ENCODE data around the gene ST3GAL3.
A peak's percentile ranks its signal among the peaks of the same experiment; 100 is the strongest.

Gene ST3GAL3

DNA sequence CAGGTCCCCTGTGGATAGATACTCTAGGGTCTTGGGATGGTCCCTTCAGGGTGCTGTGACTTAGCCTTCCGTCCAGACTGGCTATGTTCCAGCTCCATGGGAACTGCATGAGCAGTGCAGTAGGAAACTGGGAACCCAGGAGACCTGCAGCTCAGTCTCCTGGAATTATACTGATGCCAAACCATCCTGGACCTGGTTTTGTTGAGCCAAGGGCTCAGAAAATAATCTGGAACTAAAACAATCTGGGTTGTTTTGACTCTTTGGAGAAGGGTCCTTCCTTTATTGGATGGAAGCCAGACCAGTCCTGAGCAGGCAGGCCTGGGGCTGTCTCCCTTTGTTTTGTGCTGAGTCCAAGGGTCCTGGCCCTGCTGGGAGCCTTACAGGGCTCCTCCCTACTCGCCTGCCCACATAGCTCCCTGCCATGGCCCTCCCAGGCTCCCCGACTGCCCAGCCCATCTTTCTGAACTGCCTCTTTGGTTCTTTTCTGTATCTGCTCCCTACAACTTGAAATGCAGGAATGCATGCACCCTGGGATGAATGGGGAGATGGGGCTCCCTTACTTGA is 240.6 kb downstream of the ST3GAL3 start:
- DNase-seq, result no peak

DNA sequence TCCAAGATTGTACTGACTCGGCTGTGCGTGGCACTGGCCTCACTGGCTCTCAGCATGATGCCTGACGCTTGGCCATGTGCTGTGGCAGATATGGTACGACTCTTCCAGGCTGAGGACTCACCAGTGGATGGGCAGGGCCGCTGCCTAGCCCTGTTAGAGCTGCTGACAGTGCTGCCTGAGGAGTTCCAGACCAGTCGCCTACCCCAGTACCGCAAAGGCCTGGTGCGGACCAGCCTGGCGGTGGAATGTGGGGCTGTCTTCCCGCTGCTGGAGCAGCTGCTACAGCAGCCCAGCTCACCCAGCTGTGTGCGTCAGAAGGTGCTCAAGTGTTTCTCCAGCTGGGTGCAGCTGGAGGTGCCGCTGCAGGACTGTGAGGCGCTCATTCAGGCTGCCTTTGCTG is 242.3 kb downstream of the ST3GAL3 start:
- no peak for DNase-seq

DNA sequence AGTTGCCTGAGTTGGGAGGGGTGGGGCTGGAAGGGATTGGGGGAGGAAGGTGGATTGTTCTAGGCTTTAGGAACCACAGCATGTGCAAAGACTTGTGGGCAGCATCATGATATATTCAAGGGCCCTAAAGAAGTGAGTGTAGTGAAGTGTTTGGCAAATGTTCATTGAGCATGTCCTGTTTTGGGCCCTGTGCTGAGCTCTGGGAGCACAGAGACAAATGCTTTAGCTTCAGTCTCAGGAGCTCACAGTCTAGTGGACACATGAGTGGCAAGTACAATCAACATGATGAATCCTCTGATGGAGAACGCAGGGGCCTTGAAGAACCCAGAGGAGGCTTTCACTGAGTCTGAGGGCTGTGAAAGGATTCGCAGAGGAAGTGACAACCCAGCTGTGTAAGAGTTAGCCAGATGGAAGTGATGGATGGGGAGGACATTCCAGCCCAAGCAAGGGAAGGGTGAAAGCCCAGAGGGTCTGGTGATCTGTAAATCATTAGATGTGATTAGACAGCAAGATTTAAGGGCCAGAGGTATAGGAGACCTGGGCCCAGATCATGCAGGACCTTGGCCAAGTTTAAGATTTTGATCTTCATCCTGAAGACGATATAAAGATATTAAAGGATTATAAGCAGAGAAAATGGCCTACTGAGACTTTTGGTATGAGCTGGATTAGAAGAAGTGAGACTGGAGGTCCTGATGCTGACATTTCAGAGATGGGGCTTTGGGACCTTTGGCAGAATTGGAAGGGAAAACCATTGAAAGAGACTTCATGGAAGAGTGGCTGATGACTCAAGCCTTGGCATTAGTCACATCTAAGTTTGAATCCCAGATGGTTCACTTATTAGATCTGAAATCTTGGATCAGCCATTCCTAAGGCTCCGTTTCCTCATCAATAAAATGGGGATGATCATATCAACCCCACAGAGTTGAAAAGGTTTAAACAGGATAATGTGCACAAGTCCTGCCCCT is 244.0 kb downstream of the ST3GAL3 start:
- no peak for DNase-seq

GRCh38 chr1:43952731-43953346 is 245.5 kb downstream of the ST3GAL3 start:
- DNase-seq, result peak; percentile 100

DNA sequence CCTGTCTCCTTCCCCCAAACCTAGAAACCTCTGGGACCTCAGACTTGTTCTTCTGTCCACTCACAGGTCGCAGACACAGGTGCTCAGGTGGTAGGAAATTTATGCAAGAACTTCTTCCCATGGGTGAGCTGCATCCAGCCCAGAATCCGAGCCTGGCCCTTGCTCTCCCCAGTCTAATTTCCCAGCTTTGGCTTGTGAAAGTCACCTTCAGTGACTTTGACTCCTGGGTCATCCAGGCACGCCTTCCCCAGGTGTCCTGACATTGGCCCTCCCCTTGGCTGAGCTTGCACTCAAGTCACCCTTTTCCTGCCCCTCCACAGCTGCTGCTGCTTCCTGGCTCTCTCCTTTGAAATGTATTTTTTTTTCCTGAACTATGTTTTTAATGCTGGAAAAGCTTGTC is 246.0 kb downstream of the ST3GAL3 start:
- DNase-seq, result peak; percentile 36

DNA sequence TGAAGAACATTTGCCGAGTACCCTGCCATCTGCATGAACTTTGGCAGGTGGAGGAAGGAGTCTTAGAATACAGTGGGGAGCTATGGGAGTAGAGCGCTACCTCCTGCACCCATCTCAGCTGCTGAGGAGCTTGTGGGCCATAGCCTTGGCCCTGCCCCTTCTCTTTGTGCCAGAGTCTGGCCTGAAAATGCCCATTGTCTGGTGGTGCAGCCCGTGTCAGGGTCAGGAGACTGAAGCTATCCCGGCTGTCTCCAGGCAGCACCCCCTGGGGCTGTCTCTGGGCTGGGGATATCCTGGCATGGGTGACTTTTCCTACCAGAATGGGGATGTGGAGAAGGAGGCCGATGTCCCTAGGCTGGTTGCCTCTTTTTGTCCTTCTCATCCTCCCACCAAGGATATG is 246.7 kb downstream of the ST3GAL3 start:
- DNase-seq, result no peak

DNA sequence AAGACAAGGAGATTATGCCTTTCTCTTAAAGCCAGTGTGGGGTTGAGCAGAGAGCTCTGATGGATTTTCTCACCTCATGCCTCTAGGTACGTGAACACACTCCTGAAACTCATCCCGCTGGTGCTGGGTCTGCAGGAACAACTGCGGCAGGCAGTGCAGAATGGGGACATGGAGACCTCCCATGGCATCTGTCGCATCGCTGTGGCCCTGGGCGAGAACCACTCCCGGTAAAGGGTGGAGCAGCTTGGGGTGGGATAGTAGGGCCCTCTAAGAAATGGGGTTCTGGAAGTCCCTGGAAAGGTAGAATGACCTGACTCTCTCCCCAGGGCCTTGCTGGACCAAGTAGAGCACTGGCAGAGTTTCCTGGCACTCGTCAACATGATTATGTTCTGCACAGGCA is 248.9 kb downstream of the ST3GAL3 start:
- DNase-seq, result no peak

DNA sequence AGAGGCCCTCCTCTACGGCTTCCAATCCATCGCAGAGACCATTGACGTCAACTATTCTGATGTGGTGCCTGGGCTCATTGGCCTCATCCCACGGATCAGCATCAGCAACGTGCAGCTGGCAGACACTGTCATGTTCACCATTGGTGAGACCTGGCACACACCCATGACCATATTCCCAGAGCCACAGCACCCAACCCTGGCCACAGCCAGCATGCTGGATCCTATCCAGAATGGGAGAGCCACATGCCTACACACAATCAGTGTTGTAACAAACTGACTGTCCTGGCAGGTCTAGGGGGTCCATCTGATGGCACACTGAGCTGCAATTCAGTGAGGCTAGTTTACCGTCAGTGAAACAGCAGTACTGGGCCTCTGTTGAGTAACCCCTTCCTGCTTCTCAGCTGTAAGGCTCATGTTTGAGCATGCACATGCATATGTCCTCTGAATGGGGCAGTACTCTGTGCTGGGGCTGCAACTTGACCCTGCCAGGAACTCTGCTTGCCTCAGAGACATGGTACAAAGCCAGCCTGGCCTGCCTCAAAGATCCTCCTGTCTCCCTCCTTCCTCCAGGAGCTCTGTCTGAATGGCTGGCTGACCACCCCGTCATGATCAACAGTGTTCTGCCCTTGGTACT is 250.2 kb downstream of the ST3GAL3 start:
- no peak for DNase-seq

- DNase-seq, result no peak
Observed at GRCh38 chr1:43958351-43959255, 251.3 kb downstream of the ST3GAL3 start.

DNA sequence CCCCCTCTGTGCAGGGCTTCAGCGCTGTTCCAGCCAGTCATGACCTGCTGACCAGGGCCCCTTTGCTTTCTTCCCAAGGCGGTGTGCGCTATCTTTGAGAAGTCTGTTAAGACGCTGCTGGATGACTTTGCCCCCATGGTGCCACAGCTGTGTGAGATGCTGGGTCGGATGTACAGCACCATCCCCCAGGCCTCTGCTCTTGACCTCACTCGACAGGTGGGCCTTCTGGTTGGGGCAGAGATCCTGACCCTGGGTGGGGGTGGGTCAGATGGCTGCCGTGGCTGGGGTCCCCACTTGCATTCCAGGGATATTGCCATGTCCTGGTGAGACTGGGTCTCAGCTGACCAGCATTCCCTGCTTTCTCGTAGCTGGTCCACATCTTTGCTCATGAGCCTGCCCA is 253.5 kb downstream of the ST3GAL3 start:
- DNase-seq, result no peak

- DNase-seq, result no peak
Observed at GRCh38 chr1:43961692-43962091, 254.4 kb downstream of the ST3GAL3 start.

- DNase-seq, result no peak
Observed at GRCh38 chr1:43962324-43962723, 255.0 kb downstream of the ST3GAL3 start.

DNA sequence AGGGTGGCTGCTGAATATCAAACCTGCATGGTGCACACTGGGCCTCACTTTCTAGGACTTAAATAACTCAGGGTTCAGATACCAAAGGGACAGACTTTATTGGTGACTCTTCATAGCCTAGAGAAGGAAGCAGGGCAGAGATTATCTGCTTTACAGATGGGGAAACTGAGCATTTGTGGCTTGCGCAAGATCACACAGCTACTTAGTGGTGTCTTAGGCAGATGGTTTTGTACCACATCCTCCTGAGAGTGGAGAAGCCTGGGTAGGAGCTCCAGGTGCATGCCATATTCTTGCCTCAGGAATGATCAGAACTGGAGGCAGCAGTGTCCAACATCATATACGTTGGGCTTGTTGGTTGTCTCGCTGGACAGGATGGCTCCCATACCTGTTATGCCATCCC is 255.7 kb downstream of the ST3GAL3 start:
- DNase-seq, result no peak

- no peak for DNase-seq
Observed at GRCh38 chr1:43963890-43964289, 256.6 kb downstream of the ST3GAL3 start.

DNA sequence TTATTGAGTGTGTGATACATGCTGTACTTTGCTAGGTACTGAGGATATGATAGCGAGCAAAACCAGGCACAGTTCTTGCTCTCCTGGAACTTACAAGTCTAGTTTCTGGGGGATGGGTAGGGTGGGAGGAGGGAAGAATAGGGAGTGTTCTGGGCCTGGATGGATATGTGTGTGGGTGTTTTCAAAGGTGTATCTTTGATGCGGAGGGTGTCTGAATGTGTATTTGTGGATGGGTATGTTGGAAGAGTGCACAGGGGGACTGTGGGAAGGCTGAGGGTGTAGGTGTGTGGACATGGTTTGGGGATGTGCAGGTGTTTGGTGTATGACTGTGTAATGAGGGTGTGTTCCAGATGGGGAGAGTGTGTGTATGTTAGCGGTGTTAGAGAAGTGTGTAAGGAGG is 258.0 kb downstream of the ST3GAL3 start:
- no peak for DNase-seq

DNA sequence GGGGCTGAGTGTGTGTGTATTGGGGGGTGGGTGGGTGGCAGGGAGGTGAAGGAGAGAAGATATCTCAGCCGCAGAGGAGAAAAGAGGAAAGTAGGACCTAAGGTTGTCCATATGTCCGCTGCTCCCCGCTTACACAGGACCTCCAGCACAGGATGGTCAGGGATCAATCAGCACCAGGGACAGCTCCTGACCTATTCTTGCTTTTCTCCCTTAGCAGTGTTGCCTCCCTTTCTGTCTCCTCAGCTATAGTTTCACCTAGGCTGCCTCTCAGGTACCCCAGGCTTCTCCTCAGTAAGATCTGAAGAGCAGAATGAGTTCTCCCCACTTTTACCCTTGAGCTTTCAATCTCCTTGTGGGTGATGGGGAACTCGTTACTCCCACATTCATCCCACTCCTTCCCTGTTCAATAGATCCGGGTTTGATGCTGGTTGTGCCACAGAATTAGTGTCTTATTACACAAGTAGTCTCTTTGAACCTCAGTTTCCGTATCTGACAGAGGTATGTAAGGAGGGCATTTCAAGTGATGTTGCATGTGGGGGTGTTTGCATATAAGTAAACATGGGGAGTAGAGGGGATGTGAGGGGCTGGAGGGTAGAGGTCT is 261.1 kb downstream of the ST3GAL3 start:
- no peak for DNase-seq

DNA sequence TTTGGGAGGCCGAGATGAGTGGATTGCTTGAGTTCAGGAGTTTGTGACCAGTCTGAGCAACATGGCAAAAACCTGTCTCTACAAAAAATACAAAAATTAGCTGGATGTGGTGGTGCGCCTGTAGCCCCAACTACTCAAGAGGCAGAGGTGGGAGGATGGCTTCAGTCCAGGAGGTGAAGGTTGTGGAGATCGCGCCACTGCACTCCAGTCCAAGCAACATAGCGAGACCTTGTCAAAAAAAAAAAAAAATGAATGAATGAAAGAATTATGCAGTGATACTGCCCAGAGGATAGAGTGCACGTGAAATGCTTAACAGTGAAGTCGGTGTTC is 262.0 kb downstream of the ST3GAL3 start:
- DNase-seq, result no peak

DNA sequence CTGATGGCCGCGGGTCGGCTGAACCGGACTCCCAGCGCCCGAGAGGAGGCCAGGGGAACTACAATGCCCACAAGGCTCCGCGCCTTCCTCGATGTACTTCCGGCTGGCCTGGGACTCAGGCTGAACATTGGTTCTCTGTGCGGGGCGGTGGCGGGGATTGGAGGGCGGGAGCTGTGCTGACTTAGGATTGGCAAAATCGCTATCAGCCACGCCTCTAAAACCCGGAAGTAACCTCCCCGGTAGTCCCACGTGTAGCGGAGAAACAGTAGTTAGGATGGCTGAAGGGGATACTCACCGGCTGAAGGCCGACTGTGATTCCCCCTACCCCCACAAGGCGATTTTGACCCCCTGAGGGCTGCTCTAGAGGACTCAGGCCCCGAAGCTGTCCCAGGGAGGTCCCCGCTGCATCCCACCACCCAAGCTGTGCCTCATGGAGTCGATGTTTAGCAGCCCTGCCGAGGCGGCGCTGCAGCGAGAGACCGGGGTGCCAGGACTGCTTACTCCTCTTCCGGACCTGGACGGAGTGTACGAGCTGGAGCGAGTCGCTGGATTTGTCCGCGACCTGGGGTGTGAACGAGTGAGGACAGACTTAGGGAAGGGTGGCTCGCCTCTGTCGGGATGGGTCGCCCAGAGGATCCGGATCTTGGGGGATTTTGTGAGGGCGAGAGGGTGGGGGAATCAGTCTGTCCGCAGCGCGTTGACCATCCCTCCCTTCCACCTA is 262.6 kb downstream of the ST3GAL3 start, which contains the start of gene DPH2:
DPH2 (plus strand) TSS at position 265 of the 721 bp plus-strand sequence; CDS start at position 431, 166 bp downstream.
- DNase-seq, result peak; percentile 97

DNA sequence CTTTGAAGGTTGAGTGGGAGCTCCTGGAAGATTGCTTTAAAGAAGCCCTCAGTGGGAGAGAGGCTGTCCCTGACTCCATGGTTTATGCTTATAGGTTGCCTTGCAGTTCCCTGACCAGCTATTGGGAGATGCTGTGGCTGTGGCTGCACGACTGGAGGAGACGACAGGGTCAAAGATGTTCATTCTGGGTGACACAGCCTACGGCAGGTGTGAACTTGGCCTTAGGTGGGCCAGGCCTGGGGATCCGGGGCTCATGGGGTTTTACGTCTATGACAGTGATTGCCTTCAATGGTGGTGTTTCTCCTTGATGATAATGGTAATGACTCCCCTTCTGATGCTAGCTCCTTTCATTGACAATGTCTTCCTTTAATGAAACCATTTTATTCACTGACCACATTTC is 263.2 kb downstream of the ST3GAL3 start:
- DNase-seq, result no peak

GRCh38 chr1:43970911-43971310 is 263.6 kb downstream of the ST3GAL3 start:
- DNase-seq, result no peak

DNA sequence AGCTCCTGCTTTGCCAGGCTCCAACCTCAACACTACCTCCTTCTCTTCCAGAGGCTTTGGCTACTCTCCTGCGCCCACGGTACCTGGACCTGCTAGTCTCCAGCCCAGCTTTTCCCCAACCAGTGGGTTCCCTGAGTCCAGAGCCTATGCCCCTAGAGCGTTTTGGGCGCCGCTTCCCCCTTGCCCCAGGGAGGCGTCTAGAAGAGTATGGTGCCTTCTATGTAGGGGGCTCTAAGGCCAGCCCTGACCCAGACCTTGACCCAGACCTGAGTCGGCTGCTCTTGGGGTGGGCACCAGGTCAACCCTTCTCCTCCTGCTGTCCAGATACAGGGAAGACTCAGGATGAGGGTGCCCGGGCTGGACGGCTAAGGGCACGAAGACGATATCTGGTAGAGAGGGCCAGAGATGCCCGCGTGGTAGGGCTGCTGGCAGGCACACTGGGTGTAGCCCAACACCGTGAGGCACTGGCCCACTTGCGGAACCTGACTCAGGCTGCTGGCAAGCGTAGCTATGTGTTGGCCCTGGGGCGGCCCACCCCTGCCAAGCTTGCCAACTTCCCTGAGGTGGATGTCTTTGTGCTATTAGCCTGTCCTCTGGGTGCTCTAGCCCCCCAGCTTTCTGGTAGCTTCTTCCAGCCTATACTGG is 264.1 kb downstream of the ST3GAL3 start:
- no peak for DNase-seq
